Heart left ventricle (tissue), 16 donors: Measurements from ENCODE around the gene TMC7. TPM values are rescaled to one million over a fixed set of nuclear protein-coding genes. Genes with fewer than 3 reads are reported as not detected.

Experiments
- ATAC-seq, 4 donors: fragments of 200-7000 bp; cut with Tn5 transposase; one replicate each; pipeline ENCODE4 v1.9.1; 2020 to 2022; ENCODE audit warnings: moderate library complexity in 4 of 4, mild to moderate bottlenecking in 3 of 4, moderate number of reproducible peaks in 1 of 4
- DNase-seq, 5 donors: peaks; one replicate each; pipeline ENCODE4 v3.0.0-alpha.2; 2020
- H3K27ac ChIP-seq, 12 donors: fragments of 200-600 bp; sonication (generic) in 4 of 12; one replicate each; pipeline versions ENCODE4 v1.5.0 to v1.8.0; 2016 to 2022; ENCODE audit warnings: mild to moderate bottlenecking in 2 of 12
- H3K27me3 ChIP-seq, 9 donors: fragments of 200-600 bp; sonication (generic) in 2 of 9; one replicate each; pipeline versions ENCODE4 v1.5.1 to v1.8.0; 2016 to 2022; ENCODE audit warnings: mild to moderate bottlenecking in 3 of 9
- H3K36me3 ChIP-seq, 9 donors: fragments of 200-600 bp; sonication (generic) in 2 of 9; one replicate each; pipeline versions ENCODE4 v1.5.0 to v1.8.0; 2018 to 2022; ENCODE audit warnings: mild to moderate bottlenecking in 2 of 9
- H3K4me1 ChIP-seq, 12 donors: fragments of 200-600 bp; sonication (generic) in 4 of 12; one replicate each; pipeline versions ENCODE4 v1.5.0 to v1.8.0; 2016 to 2022; ENCODE audit warnings: mild to moderate bottlenecking in 3 of 12
- H3K4me3 ChIP-seq, 12 donors: fragments of 200-600 bp; sonication (generic) in 4 of 12; one replicate each; pipeline versions ENCODE4 v1.5.0 to v1.8.0; 2017 to 2022; ENCODE audit warnings: mild to moderate bottlenecking in 9 of 12, moderate library complexity in 4 of 12
- H3K9me3 ChIP-seq, 12 donors: fragments of 200-600 bp; sonication (generic) in 4 of 12; one replicate each; pipeline versions ENCODE4 v1.5.0 to v1.8.0; 2016 to 2022; ENCODE audit warnings: mild to moderate bottlenecking in 1 of 12
- POLR2A ChIP-seq, 2 donors: fragments of 450-650 bp; IDR thresholded peaks; one replicate each; pipeline ENCODE4 v1.6.1; 2017; ENCODE audit warnings: antibody characterized with exemption in 2 of 2, mild to moderate bottlenecking in 2 of 2, moderate library complexity in 2 of 2
- WGBS, 4 donors: extraction: QIAGEN DNeasy Blood & Tissue Kit in 2 of 4; methylation state at CpG; one replicate each; pipeline versions ENCODE4 v1.1.5 to v1.1.7; 2013 to 2018; 5-methylcytosine and 5-hydroxymethylcytosine counted together
- intact Hi-C, 10 donors: fragments of 100-400 bp; cut with DNase I; formaldehyde crosslinking; loops; one replicate each; pipeline versions ENCODE4 v1.11.1 to v1.14.2; 2022
- polyA plus RNA-seq, 2 donors: library from polyadenylated mRNA; stranded (reverse); fragments of 200-250 nt; gene quantifications; one replicate each; pipeline ENCODE4 v1.2.3, GENCODE V29; 2013
- total RNA-seq, 9 donors: library from RNA; depleted of rRNA in 2 of 9; stranded (reverse); fragments of >200 nt in 2 of 9; fragmentation: NEBNext Ultra II Directional in 3 of 9; extraction: Animal tissue kit (Norgen Biotek cat#: 25700) in 3 of 9; gene quantifications; one replicate each; pipeline versions ENCODE4 v1.1.0 to v1.2.4, GENCODE V29; 2016 to 2023
- TF ChIP-seq, protein P1 (sequence below), 12 donors: fragments of 200-600 bp; sonication (generic) in 4 of 12; IDR thresholded peaks; one replicate each; pipeline versions ENCODE4 v1.5.0 to v1.8.0; 2018 to 2022; ENCODE audit warnings: antibody characterized with exemption in 12 of 12, mild to moderate bottlenecking in 5 of 12
- donor health status: ischemic (EF 13 %, LVEDD 7.1; RV severe dilation, severe dysfunction).
- donor health status: healthy with polysubstance abuse.
- donor health status: DM: no; HTN: yes; CAD: no.
- donor health status: DM: no; HTN: no; CAD: no.
- donor health status: ischemic (EF 25% LVEDD 6.9; RV normal size, moderate dysfunction).
- donor health status: ischemic (EF 25% LVEDD 5.7; RV mildly dilated, moderate dysfunction).
- donor health status: healthy.
- donor health status: DM: yes; HTN: yes; CAD: no.
- donor health status: ischemic (EF 35%, LVEDD 5.7; RV mildly dilated, moderate dysfunction).
- donor health status: nonischemic (EF 11% LVEDD 7.7; RV severe dilation, severe dysfunction).
- donor health status: DM: yes; HTN: yes; CAD: no.
- donor health status: PGD.
- donor health status: ischemic (EF 29% LVEDD 5.4; RV normal size, mild dysfunction).
- donor health status: nonischemic (EF 23%, LVEDD 6.1; RV moderate dilation, normal function).

The TMC7 gene
- total and polyA plus RNA-seq, 11 donors: 0.69 to 2.3 (median 0.96) TPM

GRCh38 chr16:18958621-18959029 is 25.1 kb upstream of the TMC7 start:
- Histone ChIP-seq H3K4me3 (no peak overlapping the region), H3K27ac (peak overlapping the region in 10 of 12 donors; percentile 53 to 86 (median 73)), H3K27me3 (no peaks in the 10 kb centered on the region), H3K9me3 (no peaks in the 10 kb centered on the region), H3K4me1 (peaks cover 0 to 19% (median 6%) of the 10 kb centered on the region in 12 donors), H3K36me3 (no peaks in the 10 kb centered on the region)
- DNase-seq: no peak
- TF ChIP-seq, protein P1, sequence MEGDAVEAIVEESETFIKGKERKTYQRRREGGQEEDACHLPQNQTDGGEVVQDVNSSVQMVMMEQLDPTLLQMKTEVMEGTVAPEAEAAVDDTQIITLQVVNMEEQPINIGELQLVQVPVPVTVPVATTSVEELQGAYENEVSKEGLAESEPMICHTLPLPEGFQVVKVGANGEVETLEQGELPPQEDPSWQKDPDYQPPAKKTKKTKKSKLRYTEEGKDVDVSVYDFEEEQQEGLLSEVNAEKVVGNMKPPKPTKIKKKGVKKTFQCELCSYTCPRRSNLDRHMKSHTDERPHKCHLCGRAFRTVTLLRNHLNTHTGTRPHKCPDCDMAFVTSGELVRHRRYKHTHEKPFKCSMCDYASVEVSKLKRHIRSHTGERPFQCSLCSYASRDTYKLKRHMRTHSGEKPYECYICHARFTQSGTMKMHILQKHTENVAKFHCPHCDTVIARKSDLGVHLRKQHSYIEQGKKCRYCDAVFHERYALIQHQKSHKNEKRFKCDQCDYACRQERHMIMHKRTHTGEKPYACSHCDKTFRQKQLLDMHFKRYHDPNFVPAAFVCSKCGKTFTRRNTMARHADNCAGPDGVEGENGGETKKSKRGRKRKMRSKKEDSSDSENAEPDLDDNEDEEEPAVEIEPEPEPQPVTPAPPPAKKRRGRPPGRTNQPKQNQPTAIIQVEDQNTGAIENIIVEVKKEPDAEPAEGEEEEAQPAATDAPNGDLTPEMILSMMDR (IDR thresholded peaks at IDR 0.05): no peak
- no peak for TF ChIP-seq POLR2A (IDR thresholded peaks at IDR 0.05)
- 60 to 67% (median 65%) methylated on average over 2 of the region's 2 CpGs for WGBS, 4 donors
- no peak for ATAC-seq
- intact Hi-C loops: loop anchor here in 1 of 10 donors (10.0 kb wide), 1 partner anchor 154 kb away; the partner anchor contains the start of gene ARL6IP1

- Histone ChIP-seq H3K36me3 (no peaks in the 10 kb centered on the region), H3K9me3 (no peaks in the 10 kb centered on the region), H3K4me3 (no peak overlapping the region), H3K4me1 (peaks cover 0 to 19% (median 6%) of the 10 kb centered on the region in 12 donors), H3K27ac (peak overlapping the region; percentile 31 to 86 (median 70)), H3K27me3 (no peaks in the 10 kb centered on the region)
- TF ChIP-seq, protein P1 (IDR thresholded peaks at IDR 0.05): no peak
- DNase-seq (no peak), ATAC-seq (peak; percentile 62 to 82 (median 73))
- 53 to 55% (median 54%) methylated on average over 2 of the region's 2 CpGs for WGBS, 4 donors
- intact Hi-C loops: loop anchor here in 1 of 10 donors (10.0 kb wide), 1 partner anchor 154 kb away; the partner anchor contains the start of gene ARL6IP1
Observed at GRCh38 chr16:18959031-18959505, 24.7 kb upstream of the TMC7 start.

- 63 to 73% (median 68%) methylated on average over 5 of the region's 5 CpGs for WGBS, 4 donors
- intact Hi-C loops: loop anchor here in 7 of 10 donors (5.0 to 10.0 kb wide), 8 partner anchors 33 to 163 kb away; partner anchors contain the start of gene ARL6IP1 (in 6 of the 7)
- Histone ChIP-seq H3K36me3 (no peaks in the 10 kb centered on the region), H3K4me1 (peaks cover 0 to 15% (median 3%) of the 10 kb centered on the region in 12 donors), H3K27me3 (no peaks in the 10 kb centered on the region), H3K27ac (no peak overlapping the region), H3K9me3 (no peaks in the 10 kb centered on the region), H3K4me3 (no peak overlapping the region)
- ATAC-seq: no peak
- TF ChIP-seq, protein P1 (IDR thresholded peaks at IDR 0.05): no peak
- DNase-seq: no peak
Observed at GRCh38 chr16:18965555-18965954, 18.2 kb upstream of the TMC7 start.

DNA sequence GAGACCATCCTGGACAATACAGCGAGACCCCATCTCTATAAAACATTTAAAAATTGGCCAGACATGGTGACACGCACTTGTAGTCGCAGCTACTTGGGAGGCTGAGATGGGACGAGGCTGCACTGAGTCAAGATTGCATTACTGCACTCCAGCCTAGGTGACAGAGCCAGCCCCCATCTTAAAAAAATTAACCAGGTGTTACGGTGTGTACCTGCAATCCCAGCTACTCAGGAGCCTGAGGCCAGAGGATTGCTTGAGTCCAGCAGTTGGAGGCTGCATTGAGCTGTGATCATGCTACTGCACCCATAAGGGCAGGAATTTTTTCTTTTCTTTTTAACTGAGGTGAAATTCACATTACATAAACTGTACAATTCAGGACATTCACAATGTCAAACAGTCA is 16.9 kb upstream of the TMC7 start:
- 88 to 96% (median 95%) methylated on average over 5 of the region's 5 CpGs for WGBS, 4 donors
- Histone ChIP-seq H3K27ac (no peak overlapping the region), H3K4me3 (no peak overlapping the region), H3K27me3 (no peaks in the 10 kb centered on the region), H3K9me3 (no peaks in the 10 kb centered on the region), H3K4me1 (peaks cover 0 to 10% (median 3%) of the 10 kb centered on the region in 12 donors), H3K36me3 (no peaks in the 10 kb centered on the region)
- TF ChIP-seq, protein P1 (IDR thresholded peaks at IDR 0.05): no peak
- TF ChIP-seq POLR2A (IDR thresholded peaks at IDR 0.05): no peak
- DNase-seq (no peak), ATAC-seq (no peak)
- intact Hi-C loops: loop anchor here in 7 of 10 donors (5.0 to 10.0 kb wide), 8 partner anchors 34 to 164 kb away; partner anchors contain the start of gene ARL6IP1 (in 6 of the 7)
